CD4-positive, CD25-positive, alpha-beta regulatory T cell (primary cell): Measurements from ENCODE around the gene DUXA. TPM values are rescaled to one million over a fixed set of nuclear protein-coding genes. Genes with fewer than 3 reads are reported as not detected.
A peak's percentile ranks its signal among the peaks of the same experiment; 100 is the strongest.
"Not testable (repeated sequence)": the region's sequence is repeated elsewhere in the genome, so short reads cannot be mapped to it uniquely, and the experiment has no call there.

Source experiments
- ATAC-seq, 2 donors: fragments of 150-1000 bp; cut with Tn5 transposase; one replicate each; pipeline ENCODE4 v1.10.0; 2021; ENCODE audit warnings: low read depth in 2 of 2, moderate number of reproducible peaks in 2 of 2, moderate library complexity in 1 of 2
- DNase-seq, 3 donors: peaks; one replicate each; pipeline versions ENCODE4 v3.0.0 to v3.0.0-alpha.2; 2012 to 2022; ENCODE audit warnings: mixed read lengths in 1 of 3
- H3K27ac ChIP-seq: one replicate; pipeline ENCODE4 v1.7.0; 2013; ENCODE audit warnings: mild to moderate bottlenecking, low read length; ENCODE audit not compliant: insufficient read depth, poor library complexity, severe bottlenecking
- H3K27me3 ChIP-seq: one replicate; pipeline ENCODE4 v1.7.0; 2013; ENCODE audit warnings: low read length; ENCODE audit not compliant: control insufficient read depth, insufficient read depth
- H3K36me3 ChIP-seq: one replicate; pipeline ENCODE4 v1.7.0; 2013; ENCODE audit warnings: mild to moderate bottlenecking, low read length, moderate library complexity; ENCODE audit not compliant: control insufficient read depth, insufficient read depth
- H3K4me1 ChIP-seq: 2 replicates; pipeline ENCODE4 v1.7.0; 2013; ENCODE audit warnings: mild to moderate bottlenecking, low read length; ENCODE audit not compliant: insufficient read depth, control insufficient read depth, poor library complexity, severe bottlenecking
- H3K4me3 ChIP-seq: one replicate; pipeline ENCODE4 v1.7.0; 2013; ENCODE audit warnings: low read depth, mild to moderate bottlenecking, low read length, moderate library complexity
- H3K9me3 ChIP-seq, 2 experiments: 1 replicate in 1 of 2; 2 replicates in 1 of 2; pipeline ENCODE4 v1.7.0; 2013; ENCODE audit warnings: low read length in 2 of 2, mild to moderate bottlenecking in 1 of 2, moderate library complexity in 1 of 2; ENCODE audit not compliant: control insufficient read depth in 2 of 2
- H3K27ac Mint-ChIP-seq, 3 donors: one replicate each; pipeline ENCODE4 v1.8.0; 2020 to 2022; ENCODE audit warnings: mild to moderate bottlenecking in 3 of 3, mixed read lengths in 3 of 3, moderate library complexity in 2 of 3
- H3K27me3 Mint-ChIP-seq: one replicate; pipeline ENCODE4 v1.8.0; 2022; ENCODE audit warnings: mild to moderate bottlenecking, mixed read lengths
- H3K36me3 Mint-ChIP-seq: one replicate; pipeline ENCODE4 v1.8.0; 2020; ENCODE audit warnings: mixed read lengths
- H3K4me1 Mint-ChIP-seq, 4 donors: one replicate each; pipeline ENCODE4 v1.8.0; 2020 to 2022; ENCODE audit warnings: mixed read lengths in 4 of 4, mild to moderate bottlenecking in 1 of 4
- H3K4me3 Mint-ChIP-seq, 4 donors: one replicate each; pipeline ENCODE4 v1.8.0; 2020 to 2022; ENCODE audit warnings: mild to moderate bottlenecking in 4 of 4, mixed read lengths in 4 of 4, moderate library complexity in 3 of 4
- H3K9me3 Mint-ChIP-seq, 7 donors: one replicate each; pipeline ENCODE4 v1.8.0; 2020 to 2022; ENCODE audit warnings: mixed read lengths in 7 of 7, mild to moderate bottlenecking in 3 of 7, moderate library complexity in 2 of 7
- polyA plus RNA-seq, 4 donors: library from polyadenylated mRNA; unstranded; fragments of 300-500 nt; fragmentation: Illumina TruSeq; gene quantifications; one replicate each; pipeline ENCODE4 v1.2.3, GENCODE V29; 2021
- total RNA-seq: library from RNA; stranded (reverse); gene quantifications from one replicate; pipeline ENCODE4 v1.2.3, GENCODE V29; 2022

DUXA gene
- not detected for total RNA-seq
- not detected for polyA plus RNA-seq

GRCh38 chr19:57167385-57167784 is at the start of gene DUXA:
Gene DUXA (minus strand): TSS chr19:57167485. CDS start chr19:57167443, 42 bp downstream.
- Mint-ChIP-seq H3K36me3 (peaks cover 5% of the 10 kb centered on the region), H3K27me3 (no peaks in the 10 kb centered on the region), H3K9me3 (peaks cover 1 to 16% (median 10%) of the 10 kb centered on the region in 7 donors), H3K4me1 (peaks cover 0 to 8% (median 3%) of the 10 kb centered on the region in 4 donors), H3K27ac (peak within 1 kb of the TSS in 1 of 3 donors; percentile 11), H3K4me3 (no peak within 1 kb of the TSS)
- Histone ChIP-seq H3K27ac (no peak within 1 kb of the TSS), H3K27me3 (no peaks in the 10 kb centered on the region), H3K9me3 (peaks cover 0 to 3% of the 10 kb centered on the region in 2 experiments), H3K4me3 (no peak within 1 kb of the TSS), H3K4me1 (peaks cover 3% of the 10 kb centered on the region), H3K36me3 (no peaks in the 10 kb centered on the region)
- ATAC-seq = no peak
- no peak for DNase-seq

GRCh38 chr19:57212109-57212508 is 44.8 kb upstream of the DUXA start:
- peaks cover 62% of the 10 kb centered on the region for H3K36me3 ChIP-seq
- H3K4me1 ChIP-seq = no peaks in the 10 kb centered on the region
- no peaks in the 10 kb centered on the region for H3K27me3 ChIP-seq
- no peak overlapping the region for H3K4me3 Mint-ChIP-seq
- DNase-seq = no peak
- peaks cover 75% of the 10 kb centered on the region for H3K36me3 Mint-ChIP-seq
- ATAC-seq = no peak
- no peak overlapping the region for H3K27ac Mint-ChIP-seq
- H3K9me3 ChIP-seq = peaks cover 65 to 76% of the 10 kb centered on the region in 2 experiments
- H3K27me3 Mint-ChIP-seq = no peaks in the 10 kb centered on the region
- H3K4me3 ChIP-seq = no peak overlapping the region
- H3K9me3 Mint-ChIP-seq = peaks cover 0 to 43% (median 16%) of the 10 kb centered on the region in 7 donors
- peaks cover 0 to 4% (median 3%) of the 10 kb centered on the region in 4 donors for H3K4me1 Mint-ChIP-seq
- H3K27ac ChIP-seq = no peak overlapping the region

DNA sequence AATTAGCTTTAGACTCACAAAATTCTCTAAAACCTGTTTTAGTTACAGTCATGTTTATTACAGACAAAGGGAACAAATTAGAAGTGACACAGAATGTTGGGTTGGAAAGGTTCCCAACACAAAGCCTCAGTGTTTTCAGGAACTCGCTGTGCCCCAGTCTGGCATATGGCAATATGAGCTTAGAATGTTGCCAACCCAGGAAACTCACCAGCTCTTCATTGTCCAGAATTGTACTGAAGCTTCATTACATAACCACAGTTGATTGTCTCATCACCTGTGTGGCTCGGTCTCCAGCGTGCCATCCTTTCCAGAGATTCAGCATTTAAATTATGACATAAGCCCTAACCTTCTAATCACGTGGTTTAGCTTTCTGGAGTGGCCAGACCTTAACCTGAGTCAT is 43.1 kb upstream of the DUXA start:
- Mint-ChIP-seq H3K9me3 (peaks cover 0 to 48% (median 19%) of the 10 kb centered on the region in 7 donors), H3K4me3 (no peak overlapping the region)
- ATAC-seq = no peak

DNA sequence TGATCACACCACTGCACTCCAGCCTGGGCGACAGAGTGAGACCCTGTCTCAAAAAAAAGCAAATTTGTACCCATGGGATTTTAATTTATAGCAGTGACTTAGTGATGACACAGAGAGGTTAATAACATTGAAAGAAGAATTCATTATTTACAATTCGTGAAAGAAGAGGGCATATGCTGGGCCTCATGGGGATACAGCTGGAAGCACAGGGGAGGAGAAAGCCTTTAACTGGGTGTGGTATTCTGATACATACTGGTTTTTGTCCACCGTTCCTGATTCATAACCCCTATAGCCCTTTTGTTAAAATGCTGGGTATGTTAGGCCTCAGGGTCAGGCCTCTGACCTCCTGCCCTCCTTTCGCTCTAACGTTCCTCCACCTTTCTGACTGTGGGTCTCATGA is 34.9 kb upstream of the DUXA start:
- ATAC-seq (no peak), DNase-seq (no peak)
- H3K9me3 Mint-ChIP-seq = peaks cover 0 to 54% (median 8%) of the 10 kb centered on the region in 7 donors
- Histone ChIP-seq H3K27ac (no peak overlapping the region), H3K36me3 (peaks cover 40% of the 10 kb centered on the region), H3K27me3 (no peaks in the 10 kb centered on the region), H3K4me1 (no peaks in the 10 kb centered on the region), H3K4me3 (no peak overlapping the region), H3K9me3 (peaks cover 24 to 54% of the 10 kb centered on the region in 2 experiments)
- H3K4me3 Mint-ChIP-seq = peak overlapping the region in 1 of 4 donors; percentile 46
- peaks cover 78% of the 10 kb centered on the region for H3K36me3 Mint-ChIP-seq
- H3K4me1 Mint-ChIP-seq = peaks cover 0 to 29% (median 11%) of the 10 kb centered on the region in 4 donors
- H3K27ac Mint-ChIP-seq = no peak overlapping the region
- no peaks in the 10 kb centered on the region for H3K27me3 Mint-ChIP-seq

More for the DNA sequence above, 43.1 kb upstream of the DUXA start:
- no peak overlapping the region for H3K27ac Mint-ChIP-seq
- Histone ChIP-seq H3K27me3 (no peaks in the 10 kb centered on the region), H3K36me3 (peaks cover 66% of the 10 kb centered on the region), H3K9me3 (peaks cover 61 to 80% of the 10 kb centered on the region in 2 experiments), H3K27ac (no peak overlapping the region), H3K4me1 (no peaks in the 10 kb centered on the region), H3K4me3 (no peak overlapping the region)
- H3K4me1 Mint-ChIP-seq = peaks cover 0 to 4% (median 1%) of the 10 kb centered on the region in 4 donors
- no peaks in the 10 kb centered on the region for H3K27me3 Mint-ChIP-seq
- no peak for DNase-seq
- peaks cover 76% of the 10 kb centered on the region for H3K36me3 Mint-ChIP-seq

DNA sequence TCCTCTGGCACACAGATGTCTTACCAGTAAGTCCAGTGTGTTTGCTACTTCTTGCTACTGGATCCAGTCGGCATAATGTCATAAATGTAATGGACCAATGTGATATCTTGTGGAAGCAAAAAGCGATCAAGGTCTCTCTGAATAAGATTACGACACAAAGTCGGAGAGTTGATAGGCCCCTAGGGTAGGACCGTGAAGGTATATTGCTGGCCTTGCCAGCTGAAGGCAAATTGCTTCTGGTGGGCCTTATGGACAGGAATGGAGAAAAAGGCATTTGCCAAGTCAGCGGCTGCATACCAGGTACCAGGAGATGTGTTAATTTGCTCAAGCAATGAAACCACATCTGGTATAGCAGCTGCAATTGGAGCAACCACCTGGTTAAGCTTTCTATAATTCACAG is 30.6 kb upstream of the DUXA start:
- Mint-ChIP-seq H3K9me3 (peaks cover 0 to 24% (median 18%) of the 10 kb centered on the region in 7 donors), H3K36me3 (peaks cover 91% of the 10 kb centered on the region), H3K4me1 (peaks cover 10 to 38% (median 19%) of the 10 kb centered on the region in 4 donors), H3K4me3 (peak overlapping the region in 1 of 4 donors; percentile 10)
- not testable (repeated sequence) for DNase-seq, H3K27ac ChIP-seq, H3K27ac Mint-ChIP-seq, H3K27me3 Mint-ChIP-seq, H3K4me1 ChIP-seq, H3K4me3 ChIP-seq, H3K27me3 ChIP-seq, ATAC-seq
- Histone ChIP-seq H3K9me3 (peaks cover 12 to 33% of the 10 kb centered on the region in 2 experiments), H3K36me3 (peaks cover 56% of the 10 kb centered on the region)

- H3K36me3 ChIP-seq = peaks cover 39% of the 10 kb centered on the region
- ATAC-seq (no peak), DNase-seq (no peak)
- H3K27me3 Mint-ChIP-seq = peaks cover 6% of the 10 kb centered on the region
- peaks cover 7 to 38% (median 16%) of the 10 kb centered on the region in 7 donors for H3K9me3 Mint-ChIP-seq
- H3K27me3 ChIP-seq = no peaks in the 10 kb centered on the region
- peaks cover 17 to 38% (median 20%) of the 10 kb centered on the region in 4 donors for H3K4me1 Mint-ChIP-seq
- peaks cover 19% of the 10 kb centered on the region for H3K4me1 ChIP-seq
- H3K4me3 ChIP-seq = peak overlapping the region; percentile 91
- H3K9me3 ChIP-seq = peaks cover 5 to 35% of the 10 kb centered on the region in 2 experiments
- H3K27ac ChIP-seq = no peak overlapping the region
- peaks cover 57% of the 10 kb centered on the region for H3K36me3 Mint-ChIP-seq
- H3K4me3 Mint-ChIP-seq = peak overlapping the region; percentile 92 to 96 (median 93)
- peak overlapping the region; percentile 80 to 96 (median 93) for H3K27ac Mint-ChIP-seq
Observed at GRCh38 chr19:57192993-57193392, 25.7 kb upstream of the DUXA start.

GRCh38 chr19:57192077-57192420 is 24.8 kb upstream of the DUXA start:
- Mint-ChIP-seq H3K27ac (peak overlapping the region; percentile 29 to 96 (median 93)), H3K9me3 (peaks cover 7 to 38% (median 24%) of the 10 kb centered on the region in 7 donors), H3K36me3 (peaks cover 53% of the 10 kb centered on the region), H3K27me3 (peaks cover 12% of the 10 kb centered on the region), H3K4me3 (peak overlapping the region; percentile 92 to 96 (median 93)), H3K4me1 (peaks cover 17 to 36% (median 20%) of the 10 kb centered on the region in 4 donors)
- ATAC-seq = no peak
- peak overlapping the region; percentile 91 for H3K4me3 ChIP-seq
- peaks cover 13 to 37% of the 10 kb centered on the region in 2 experiments for H3K9me3 ChIP-seq
- no peaks in the 10 kb centered on the region for H3K27me3 ChIP-seq
- H3K4me1 ChIP-seq = peaks cover 19% of the 10 kb centered on the region
- DNase-seq = no peak
- H3K36me3 ChIP-seq = peaks cover 39% of the 10 kb centered on the region
- H3K27ac ChIP-seq = peak overlapping the region; percentile 72
